ENCODE results near the gene RRP1.

The RRP1 gene

DNA sequence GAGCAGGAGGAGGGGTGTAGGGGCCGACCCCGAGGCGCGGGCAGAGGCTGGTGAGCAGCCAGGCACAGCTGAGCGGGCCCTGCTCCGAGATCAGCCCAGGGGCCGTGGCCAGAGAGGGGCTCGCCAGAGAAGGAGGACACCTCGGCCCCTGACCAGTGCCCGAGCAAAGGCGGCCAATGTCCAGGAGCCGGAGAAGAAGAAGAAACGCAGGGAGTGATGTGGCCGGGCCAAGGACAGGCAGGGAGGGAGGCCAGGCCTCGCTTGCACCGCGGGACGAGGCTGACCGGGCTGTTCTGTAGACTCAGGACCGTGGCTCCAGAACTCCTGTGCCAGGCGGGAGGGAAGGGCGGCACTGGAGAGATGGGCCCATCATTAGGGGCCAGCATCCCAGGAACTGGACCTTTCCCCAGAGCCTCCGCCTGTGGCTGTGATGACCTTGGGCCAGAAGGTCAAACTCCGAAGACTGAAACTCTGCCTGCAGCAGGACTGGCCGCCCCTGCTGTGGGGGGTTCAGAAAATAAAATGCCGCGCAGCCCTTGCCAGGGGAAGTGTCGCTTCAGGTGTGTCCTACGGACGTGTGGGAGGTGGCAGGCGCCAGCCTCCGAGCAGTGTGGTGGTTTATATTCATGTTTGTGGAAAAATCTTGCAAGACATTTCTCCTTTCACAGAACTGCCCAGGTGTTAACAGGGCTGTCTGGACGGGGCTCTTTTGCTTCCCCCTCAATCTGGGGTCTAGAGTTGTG is 14.4 kb downstream of the RRP1 start:
- DNase-seq: no peak

DNA sequence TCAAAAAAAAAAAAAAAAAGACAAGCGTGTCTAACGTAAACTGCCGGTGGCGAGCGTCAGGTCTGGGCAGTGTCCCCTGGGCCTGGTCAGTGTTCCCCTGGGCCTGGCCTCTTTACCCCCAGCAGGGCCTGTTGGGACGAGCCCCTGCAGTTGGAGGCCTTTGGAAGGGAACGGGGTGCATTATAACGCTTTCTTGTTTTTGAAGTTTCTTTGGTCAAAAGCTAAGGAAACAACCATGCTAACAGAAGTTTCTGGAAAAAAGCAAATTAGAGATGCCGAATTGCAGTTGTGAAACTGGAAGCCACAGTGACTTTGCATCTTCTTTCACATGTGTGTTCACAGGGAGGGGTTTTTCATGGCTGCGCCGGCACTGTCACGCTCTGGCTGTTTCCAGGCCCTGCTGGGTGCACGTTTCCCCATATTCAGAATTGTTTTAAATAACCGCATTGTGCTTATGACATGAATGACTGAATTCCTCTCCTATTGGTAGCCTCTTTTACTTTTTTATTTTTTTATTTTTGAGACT is 16.0 kb downstream of the RRP1 start:
- no peak for DNase-seq

DNA sequence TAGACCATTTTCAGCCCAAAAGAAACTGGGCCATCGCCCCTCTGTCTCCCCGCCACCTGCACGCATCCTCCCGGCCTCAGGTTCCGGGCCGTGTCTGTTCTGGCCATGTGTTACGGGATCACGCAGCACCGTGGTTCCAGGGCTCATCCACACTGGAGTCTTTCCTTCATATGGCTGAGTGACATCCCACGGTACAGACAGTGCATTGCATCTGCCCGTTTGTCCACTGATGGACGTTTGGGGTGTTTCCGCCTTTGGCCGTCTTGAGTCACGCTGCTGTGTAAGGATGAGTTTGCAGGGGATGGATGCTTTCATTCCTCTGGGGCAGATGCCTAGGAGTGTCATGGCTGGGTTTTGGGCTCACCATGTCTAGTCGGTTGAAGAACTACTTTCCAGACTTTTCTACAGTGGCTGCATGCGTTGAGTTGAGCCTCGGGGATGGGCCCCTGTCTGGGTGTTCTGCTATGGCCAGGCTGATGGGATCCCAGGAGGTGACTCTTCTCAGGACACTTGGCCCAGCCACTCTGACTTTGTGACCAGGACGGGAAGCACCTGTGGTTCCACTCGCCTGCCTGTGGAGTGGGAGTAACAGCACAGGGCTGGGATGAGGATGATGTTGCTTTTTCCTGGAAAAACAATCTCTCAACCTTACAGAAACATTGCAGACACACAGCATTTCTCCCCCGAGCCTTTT is 16.8 kb downstream of the RRP1 start:
- no peak for DNase-seq

DNA sequence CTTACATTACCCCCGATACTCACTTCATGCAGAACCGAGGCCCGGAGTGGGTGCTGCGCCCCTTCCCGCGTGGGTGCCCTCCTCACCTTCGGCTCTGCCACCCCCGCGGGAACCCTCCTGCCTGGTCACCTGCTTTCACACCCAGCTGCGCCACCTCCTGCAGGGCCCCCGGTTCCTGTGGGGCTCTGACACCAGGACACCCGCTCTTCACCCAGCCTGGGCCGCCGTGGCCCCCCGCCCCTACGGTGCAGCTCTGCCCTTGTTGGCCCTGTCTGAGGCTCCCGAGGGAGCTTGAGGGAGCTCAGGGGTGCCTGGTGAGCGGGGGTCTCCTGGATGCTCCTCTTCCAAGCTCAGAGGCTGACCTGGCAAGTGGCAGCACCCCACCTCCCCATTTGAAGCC is 19.0 kb downstream of the RRP1 start:
- DNase-seq: no peak

DNA sequence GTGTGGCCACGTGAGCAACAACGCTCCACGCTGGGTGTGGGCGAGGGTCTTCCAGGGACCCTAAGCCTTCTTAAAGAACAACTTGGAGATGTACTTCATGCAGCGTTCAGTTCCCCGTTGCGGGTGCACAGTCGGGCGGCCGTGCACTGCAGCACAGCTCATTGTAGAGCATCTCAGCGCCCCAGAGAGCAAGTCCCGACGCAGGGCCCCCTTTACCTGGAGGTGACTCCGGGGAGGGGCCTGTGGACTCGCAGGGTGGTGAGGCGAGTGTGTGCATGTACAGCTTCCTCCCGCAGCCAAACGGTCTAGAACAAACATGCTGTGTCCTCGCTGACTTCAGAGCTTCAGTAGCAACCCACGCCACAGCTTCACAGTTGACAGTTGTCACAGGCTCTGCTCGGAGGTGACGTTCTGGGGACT is 19.5 kb downstream of the RRP1 start:
- no peak for DNase-seq

DNA sequence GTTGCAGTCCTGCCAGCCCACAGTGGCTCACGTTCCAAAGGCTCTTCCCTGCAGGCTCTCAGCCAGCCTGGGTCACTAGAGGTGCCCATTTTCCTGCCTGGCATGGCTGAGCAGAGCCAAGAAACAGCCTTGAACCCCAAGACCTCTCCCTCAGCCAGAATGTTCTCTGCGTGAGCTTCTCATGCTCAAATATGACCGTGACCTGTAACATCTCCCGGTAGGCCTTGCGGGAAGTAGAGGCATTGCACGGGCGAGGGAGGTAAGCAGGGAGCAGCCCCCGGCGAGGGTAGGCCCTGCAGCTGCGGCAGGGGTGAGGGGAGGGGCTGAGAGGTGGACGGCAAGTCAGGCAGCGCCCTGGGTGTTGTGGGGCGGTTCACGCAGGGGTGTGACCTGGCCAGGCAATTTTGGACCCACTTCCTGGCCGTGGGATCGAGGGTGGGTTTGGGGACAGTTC is 20.0 kb downstream of the RRP1 start:
- DNase-seq: no peak

DNA sequence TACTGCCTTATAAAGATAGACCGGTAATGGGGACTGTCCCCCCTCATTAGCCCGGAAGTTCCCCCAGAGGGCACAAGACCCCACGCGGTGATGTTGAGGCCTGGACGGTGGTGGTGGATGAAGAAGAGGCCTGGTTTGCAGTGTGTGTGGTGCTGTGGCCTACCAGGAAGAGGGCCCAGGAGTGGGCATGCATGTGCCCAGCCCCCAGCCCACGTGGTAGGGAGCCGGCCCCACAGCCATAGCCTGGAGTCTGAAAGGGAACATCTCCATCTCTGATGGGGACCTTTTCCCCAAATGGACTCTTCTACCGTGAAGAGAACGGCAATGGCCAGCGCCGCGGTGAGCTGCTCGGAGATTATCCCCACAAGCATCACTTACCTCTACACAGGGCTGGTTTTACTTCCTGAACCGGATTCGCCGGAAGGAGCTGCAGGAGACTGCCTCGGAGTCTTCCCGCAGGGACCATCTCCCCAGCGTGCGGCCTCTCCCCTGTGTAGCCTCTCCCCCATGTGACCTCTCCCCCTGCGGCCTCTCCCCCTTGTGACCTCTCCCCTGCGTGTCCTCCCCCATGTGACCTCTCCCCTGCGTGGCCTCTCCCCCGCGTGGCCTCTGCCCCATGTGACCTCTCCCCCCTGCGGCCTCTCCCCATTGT is 20.6 kb downstream of the RRP1 start:
- no peak for DNase-seq

DNA sequence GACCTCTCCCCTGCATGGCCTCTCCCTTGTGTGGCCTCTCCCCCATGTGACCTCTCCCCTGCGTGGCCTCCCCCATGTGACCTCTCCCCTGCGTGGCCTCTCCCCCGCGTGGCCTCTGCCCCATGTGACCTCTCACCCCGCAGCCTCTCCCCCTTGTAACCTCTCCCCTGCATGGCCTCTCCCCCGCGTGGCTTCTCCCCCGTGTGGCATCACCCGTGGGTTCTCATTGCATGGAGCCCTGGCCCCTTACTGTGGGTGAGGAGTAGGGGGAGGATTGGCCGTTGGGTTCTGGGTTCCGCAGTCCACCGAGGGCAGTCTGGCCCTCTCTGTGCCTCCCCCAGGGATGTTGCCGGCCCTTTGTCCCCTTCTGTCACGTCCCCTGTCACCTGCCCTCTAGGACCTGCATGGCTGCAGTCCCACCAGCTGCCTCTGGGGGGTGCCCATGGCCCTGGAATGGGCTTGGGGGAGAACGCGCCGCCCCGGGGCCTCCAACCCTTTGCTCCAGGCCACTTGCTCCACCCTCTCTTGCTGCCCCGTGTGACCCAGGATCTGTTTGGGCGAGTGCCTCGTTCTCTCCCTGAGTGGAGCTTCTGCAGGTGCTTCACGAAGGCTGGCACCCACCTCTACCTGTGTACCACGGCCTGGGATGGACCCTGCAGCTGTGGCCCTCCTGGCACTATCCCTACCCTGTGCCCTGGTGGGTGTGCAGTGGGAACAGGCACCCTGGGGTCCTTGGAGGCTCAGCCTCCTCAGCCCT is 21.3 kb downstream of the RRP1 start:
- DNase-seq: peak; percentile 51

DNA sequence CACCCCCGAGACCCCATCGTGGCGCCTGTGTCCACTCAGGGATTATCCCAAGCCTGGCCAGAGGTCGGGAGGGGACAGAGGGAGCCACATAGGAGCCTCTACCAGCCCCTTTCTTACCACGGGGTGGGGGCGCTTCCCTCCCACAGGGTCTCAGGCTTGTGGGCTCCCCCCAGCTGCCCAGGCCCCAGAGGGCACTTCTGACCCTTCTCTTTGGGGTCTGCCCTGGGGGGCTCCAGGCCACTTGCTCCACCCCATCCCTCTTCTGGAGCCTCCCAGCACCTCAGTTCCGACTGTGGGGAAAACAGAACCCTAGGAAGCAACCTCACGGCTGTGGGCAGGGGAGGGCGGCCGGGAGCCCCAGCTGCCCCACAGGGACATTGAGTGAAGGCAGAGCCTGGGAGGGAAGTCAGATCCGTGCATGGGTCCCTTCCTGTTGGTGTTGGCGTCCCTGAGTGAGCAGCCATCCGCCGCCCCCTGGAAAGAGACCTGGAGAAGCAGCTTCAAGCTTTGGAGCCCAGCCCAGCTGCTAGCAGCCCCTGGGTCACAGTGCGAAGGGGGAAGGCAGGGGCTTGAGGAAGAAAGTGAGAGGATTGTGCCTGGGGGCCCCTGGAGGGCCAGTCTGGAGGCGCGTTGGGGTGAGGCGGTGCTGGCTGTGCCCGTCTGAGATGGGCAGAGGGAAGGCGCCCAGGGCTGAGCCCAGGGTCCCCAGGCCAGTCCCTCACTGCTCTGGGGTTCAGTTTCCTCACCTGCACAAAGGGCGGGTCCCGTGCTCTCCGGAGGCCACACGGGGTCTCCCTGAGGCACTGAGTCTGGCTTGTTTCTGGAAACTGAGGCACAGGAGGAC is 22.1 kb downstream of the RRP1 start:
- no peak for DNase-seq

DNA sequence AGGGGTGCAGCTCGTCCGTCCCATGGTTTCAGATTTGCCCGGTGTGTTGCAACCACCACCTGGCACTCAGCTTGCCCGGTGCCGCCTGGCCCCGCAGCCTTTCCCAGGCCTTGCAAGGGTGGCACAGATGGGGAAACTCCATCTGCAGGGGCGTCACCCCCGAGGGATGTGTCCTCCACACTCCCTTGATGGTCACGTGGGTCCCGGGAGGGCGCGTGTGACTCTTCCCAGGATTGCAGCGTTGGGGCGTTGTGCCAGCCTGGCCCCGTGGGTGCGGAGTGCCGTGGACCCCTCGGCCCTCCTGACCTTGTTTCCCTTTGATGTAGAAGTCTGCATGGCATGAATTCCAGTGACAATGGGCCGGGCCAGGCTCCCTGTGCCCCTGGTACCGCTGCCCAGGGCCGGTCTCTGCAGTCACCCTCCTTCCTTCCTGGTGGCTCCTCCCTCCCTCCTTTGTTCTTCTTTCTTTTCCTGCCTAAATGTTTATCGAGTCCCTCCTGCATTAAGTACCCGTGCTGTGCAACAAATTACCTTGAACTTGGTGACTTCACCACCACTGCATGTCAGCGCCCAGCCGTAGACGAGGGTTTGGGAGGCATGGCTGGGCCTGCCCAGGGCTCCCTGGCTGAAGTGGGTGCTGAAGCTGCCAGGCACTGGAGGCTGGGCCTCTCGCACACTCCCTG is 22.9 kb downstream of the RRP1 start:
- no peak for DNase-seq

DNA sequence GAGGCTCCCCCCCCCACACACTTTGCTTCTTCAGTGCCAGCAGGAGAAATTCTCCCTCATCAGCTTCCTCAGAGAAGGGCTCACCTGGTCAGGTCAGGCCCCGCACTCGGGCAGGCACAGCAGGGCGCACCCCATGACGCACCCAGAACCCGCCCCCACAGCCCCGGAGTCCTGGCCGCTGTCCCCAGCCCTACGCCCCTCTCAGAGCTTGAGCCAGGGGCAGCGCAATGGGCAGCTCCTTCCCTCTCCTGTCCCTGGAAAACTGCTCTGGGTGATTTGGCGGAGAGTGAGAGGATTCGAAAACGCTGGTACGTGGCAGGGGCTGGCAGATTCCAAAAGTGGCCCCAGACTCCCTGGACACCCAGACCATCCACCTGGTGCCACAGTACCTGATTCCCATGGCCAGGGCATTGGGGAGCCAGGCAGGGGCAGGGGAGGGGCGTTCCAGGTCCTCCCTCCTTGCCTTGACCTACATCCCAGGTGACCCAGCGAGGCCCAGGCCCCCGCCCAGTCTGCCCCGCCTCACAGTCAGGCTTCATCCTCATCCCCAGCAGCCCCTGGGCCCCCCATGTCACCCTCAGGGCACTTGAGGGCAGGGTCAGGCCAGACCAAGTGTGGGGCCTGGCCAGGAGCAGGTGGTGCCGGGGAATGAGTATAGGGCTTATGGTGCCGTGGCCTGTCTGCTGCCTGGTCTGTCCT is 23.7 kb downstream of the RRP1 start:
- DNase-seq: no peak

DNA sequence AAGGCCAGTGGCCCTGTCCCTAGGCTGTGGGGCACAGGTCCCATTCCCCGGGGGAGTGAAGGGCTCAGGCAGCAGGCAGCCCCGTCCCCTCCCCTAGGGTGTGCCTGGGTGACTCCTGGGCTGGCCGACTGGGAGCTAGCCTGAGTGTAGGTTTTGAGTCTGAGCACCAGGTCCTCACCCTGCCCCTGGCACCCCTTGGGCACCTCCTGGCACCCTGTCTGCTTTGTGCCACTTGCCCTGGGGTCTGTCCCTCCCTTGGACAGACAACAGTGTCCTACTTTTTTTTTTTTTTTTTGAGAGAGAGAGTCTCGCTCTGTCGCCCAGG is 24.2 kb downstream of the RRP1 start:
- no peak for DNase-seq

DNA sequence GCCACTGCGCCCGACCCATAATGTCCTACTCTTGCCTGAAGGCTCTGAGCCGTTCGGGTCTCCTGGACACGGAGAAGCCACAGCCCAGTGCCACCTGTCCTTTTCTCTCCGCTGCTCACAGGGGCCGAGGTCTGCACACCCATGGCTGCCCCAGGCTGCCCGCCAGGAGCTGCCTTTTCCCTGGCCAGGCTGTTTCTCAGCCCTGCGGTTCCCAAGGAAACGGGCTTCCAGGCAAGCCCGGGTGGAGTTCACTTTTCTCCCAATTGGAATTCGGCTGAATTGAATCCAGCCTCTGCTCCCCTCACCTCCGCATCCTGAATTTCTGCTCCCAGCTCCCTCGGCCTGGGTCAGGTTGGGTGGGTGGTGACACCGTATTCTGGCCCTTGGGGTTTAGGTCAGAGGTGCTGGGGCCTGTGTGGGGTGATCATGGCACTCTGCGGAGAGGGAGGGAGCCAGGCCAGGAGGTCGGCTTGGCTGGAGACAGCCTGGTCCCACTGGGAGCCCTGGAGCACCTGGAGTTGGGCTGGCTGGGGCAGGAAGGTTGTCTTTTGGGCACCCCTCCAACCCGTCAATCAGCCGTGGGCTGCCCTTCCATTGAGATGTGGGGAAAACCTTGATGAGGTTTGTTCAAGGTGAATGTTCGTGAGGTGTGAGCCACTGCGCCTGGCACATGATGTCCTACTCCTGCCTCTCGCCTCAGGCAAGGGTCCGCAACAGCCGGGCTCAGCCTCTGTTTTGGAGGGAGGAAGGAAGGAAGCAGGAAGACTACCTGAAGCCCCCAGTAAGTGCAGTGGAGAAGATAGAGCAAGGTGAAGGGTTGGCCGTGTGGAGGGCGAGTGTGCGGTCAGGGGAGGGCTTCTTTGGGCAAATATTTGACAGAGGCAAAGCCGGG is 25.1 kb downstream of the RRP1 start:
- DNase-seq: no peak

DNA sequence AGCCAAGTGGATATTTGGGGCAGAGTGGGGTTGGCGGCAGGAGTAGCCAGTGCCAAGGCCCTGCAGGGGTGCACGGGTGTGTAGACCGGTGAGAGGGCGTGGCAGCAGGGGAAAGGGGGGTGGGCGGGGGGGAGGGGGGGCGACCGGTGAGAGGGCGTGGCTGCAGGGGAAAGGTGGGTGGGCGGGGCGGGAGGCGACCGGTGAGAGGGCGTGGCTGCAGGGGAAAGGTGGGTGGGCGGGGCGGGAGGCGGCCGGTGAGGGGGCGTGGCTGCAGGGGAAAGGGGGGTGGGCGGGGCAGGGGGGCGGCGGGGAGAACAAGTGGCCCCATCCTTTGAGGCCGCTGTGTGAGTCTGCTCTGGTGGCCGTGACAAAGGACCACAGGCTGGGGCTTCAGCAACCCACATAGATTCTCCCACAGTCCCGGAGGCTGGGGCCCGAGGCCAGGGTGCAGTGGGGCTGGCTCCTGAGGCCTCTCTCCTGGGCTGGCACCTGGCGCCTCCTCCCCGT is 25.8 kb downstream of the RRP1 start:
- DNase-seq: no peak

DNA sequence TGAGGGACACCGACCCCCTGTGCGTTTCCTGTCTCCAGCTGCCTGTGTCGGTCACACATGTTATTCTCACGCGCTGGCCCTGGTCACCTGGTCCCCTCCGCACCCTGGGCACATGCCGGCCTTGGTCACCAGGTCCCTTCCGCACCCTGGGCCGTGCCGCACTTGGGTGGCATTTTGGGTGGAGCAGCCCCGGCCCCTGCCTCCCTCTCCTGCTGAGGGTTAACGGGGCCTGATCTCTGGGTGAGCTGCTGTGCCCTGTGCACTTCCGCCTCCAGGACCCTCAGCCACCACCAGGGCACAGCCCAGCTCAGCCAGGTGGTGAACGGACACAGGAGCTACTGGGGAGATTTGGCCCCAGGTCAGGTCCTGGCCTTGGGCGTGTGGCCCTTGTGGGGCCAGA is 26.6 kb downstream of the RRP1 start:
- DNase-seq: no peak

DNA sequence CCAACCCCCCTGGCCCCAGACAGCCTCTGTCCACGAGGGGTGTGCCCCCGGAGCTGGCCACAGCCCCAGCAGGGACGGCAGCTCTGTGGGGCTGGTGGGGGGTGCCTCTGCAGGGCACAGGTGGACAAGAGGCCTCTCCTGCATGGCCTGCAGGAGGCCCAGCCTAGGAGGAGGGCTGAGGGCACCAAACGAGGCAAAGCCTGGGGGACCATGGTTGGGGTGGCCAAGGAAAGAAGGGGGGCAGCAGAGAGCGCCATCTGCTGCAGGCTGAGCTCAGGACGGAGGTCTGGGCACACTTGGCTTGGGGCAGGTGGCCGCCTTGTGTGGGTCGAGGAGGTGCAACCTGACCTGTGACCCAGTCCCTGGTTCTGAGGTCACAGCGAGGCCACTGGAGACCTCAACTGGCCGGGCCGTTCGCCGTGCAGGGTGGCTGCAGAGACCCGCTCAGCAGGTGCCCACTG is 27.3 kb downstream of the RRP1 start:
- DNase-seq: no peak

DNA sequence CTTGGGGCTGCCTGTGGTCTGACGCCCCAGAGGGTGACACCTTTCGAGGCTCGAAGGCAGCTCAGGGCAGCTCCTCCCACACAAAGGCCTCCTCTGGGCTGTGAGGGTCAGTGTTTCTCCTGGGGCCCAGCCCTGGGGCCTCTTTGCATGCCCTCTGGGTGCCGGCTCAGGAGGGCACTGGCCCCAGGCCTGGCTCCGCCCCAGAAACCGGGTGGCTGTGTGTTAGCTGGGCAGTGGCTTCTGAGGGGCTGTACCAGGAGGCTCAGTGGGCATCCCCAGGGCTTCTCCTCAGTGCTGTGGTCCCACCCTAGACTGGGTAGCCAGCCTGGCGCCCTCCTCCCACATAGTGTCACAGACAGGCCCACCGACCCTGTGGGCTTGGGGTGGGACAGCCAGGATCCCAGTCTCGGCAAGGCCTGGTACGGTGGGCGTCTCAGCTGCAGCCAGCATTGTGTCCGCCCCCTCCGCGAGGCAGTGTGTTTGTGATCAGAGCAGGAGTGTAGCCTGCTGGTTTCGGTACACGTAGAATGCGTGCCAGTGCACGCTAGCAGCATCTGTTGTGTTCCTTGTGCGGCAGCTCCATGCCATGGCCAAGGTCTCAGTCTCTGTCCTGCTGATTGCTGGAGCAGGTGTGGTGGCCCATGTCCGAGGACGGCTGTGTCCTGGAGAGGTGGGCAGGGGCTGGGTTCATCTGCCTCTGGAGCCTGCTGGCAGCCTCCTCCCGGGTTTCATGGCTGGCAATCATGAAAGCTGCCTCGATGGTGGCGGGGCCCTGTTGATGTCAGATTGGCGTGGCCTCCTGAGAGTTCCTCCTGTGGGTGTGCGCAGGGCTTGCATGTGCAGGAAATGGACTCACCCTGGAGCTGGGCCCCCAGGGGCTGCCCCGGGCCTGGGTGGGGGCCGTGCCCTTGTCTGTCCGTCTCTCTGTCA is 28.0 kb downstream of the RRP1 start:
- no peak for DNase-seq

DNA sequence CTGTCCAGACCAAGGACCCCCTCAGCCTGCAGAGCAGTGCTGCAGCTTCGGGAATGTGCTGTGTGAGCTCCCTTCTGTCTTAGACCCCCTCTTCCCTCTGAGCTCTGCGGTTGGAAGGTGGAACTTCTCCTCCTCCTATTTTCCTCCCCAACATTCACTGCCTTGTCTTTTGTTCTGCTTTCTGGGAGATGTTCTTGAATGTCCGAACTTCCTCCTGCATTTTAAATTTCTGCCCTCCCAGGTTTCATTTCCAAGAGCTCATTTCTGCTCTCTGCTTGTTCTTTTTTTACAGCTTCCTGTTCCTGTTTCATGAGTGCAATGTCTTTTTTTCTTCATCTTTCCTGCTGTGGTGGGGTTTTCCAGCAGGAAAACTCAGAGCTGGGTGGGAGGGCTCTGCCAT is 29.3 kb downstream of the RRP1 start:
- DNase-seq: no peak

Data from activated gamma-delta T cell (primary cell).